ENCODE results near the gene CUL1.

DNA sequence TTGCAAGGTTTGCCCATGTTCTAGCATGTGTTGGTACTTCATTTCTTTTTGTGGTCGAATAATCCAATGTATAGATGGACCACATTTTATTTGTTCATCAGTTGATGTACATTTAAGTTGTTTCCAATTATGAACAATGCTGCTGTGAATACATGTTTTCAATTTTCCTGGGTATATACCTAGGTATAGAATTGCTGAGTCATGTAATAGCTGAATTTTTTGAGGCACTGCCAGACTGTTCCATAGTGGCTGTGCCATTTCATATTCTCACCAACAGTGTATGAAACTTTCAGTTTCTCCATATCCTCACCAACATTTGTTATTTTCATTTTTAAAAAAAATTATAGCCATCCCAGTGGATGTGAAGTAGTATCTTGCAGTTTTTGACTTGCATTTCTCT is 94.9 kb downstream of the CUL1 start:
- TF ChIP-seq CTCF (IDR thresholded peaks at IDR 0.05; ENCODE audit: low read length) (no peak), EZH2 (IDR thresholded peaks at IDR 0.05; ENCODE audit: borderline replicate concordance, low read length) (no peak)

Measured in OCI-LY1 (cell line).